Measurements from ENCODE around the gene DIP2C.
"Not testable (repeated sequence)": the region's sequence is repeated elsewhere in the genome, so short reads cannot be mapped to it uniquely, and the experiment has no call there.

Gene DIP2C

GRCh38 chr10:697097-697875 lies 7.8 kb upstream of the DIP2C start:
- DNase-seq: no peak

- DNase-seq: no peak
Measured at GRCh38 chr10:695396-695795, 5.9 kb upstream of the DIP2C start.

- no peak for DNase-seq
Measured at GRCh38 chr10:693506-693905, 4.0 kb upstream of the DIP2C start.

GRCh38 chr10:692682-693351 lies 3.3 kb upstream of the DIP2C start:
- no peak for DNase-seq

GRCh38 chr10:691216-691615 lies 1.7 kb upstream of the DIP2C start:
- DNase-seq: no peak

GRCh38 chr10:690372-691161 lies 1.1 kb upstream of the DIP2C start:
- DNase-seq: no peak

- no peak for DNase-seq
Measured at GRCh38 chr10:689121-689451, 382 bp downstream of the DIP2C start.

- peak; percentile 4 for DNase-seq
Measured at GRCh38 chr10:688312-689120, 952 bp downstream of the DIP2C start.

- no peak for DNase-seq
Measured at GRCh38 chr10:687583-688311, 1.7 kb downstream of the DIP2C start.

- DNase-seq: no peak
Measured at GRCh38 chr10:686155-686931, 3.1 kb downstream of the DIP2C start.

- DNase-seq: no peak
Measured at GRCh38 chr10:685613-686012, 3.9 kb downstream of the DIP2C start.

- DNase-seq: no peak
Measured at GRCh38 chr10:683448-684071, 5.9 kb downstream of the DIP2C start.

GRCh38 chr10:682931-683447 lies 6.5 kb downstream of the DIP2C start:
- DNase-seq: no peak

GRCh38 chr10:681670-682318 lies 7.7 kb downstream of the DIP2C start:
- DNase-seq: no peak

- DNase-seq: no peak
Measured at GRCh38 chr10:680745-681144, 8.7 kb downstream of the DIP2C start.

- DNase-seq: peak; percentile 36
Measured at GRCh38 chr10:680146-680545, 9.3 kb downstream of the DIP2C start.

GRCh38 chr10:679556-679955 lies 9.9 kb downstream of the DIP2C start:
- DNase-seq: no peak

- DNase-seq: not testable (repeated sequence)
Measured at GRCh38 chr10:678662-679005, 10.8 kb downstream of the DIP2C start.

- DNase-seq: no peak
Measured at GRCh38 chr10:677750-678661, 11.5 kb downstream of the DIP2C start.

Measured in NCI-H1105 (cell line).